Activated CD8-positive, alpha-beta T cell treated with anti-CD3 and anti-CD28 coated beads for 36 hours (primary cell): ENCODE data around the gene SAFB2. TPM values are rescaled to one million over a fixed set of nuclear protein-coding genes. Genes with fewer than 3 reads are reported as not detected.
A peak's percentile ranks its signal among the peaks of the same experiment; 100 is the strongest.

Source experiments
- ATAC-seq: fragments of 200-7000 bp; cut with Tn5 transposase; one replicate; pipeline ENCODE4 v1.10.0; 2021; ENCODE audit warnings: mild to moderate bottlenecking, moderate library complexity
- CTCF ChIA-PET: fragments of 350-600 bp; sonication (Branson Sonifier 250); formaldehyde crosslinking; loops from one replicate; lab custom pipeline; 2021; ENCODE audit warnings: antibody characterized with exemption; lab: Charles Lee
- POLR2A ChIA-PET: fragments of 350-600 bp; sonication (Branson Sonifier 250); formaldehyde crosslinking; loops from one replicate; lab custom pipeline; 2021; ENCODE audit warnings: antibody characterized with exemption; lab: Charles Lee
- DNase-seq: peaks from one replicate; pipeline ENCODE4 v3.0.0-alpha.2; 2020
- H3K27ac Mint-ChIP-seq: one replicate; pipeline ENCODE4 v1.8.0; 2021; ENCODE audit warnings: mild to moderate bottlenecking, mixed read lengths
- H3K27me3 Mint-ChIP-seq: one replicate; pipeline ENCODE4 v1.8.0; 2021; ENCODE audit warnings: mixed read lengths
- H3K36me3 Mint-ChIP-seq: one replicate; pipeline ENCODE4 v1.8.0; 2021; ENCODE audit warnings: low read depth, mixed read lengths
- H3K4me1 Mint-ChIP-seq: one replicate; pipeline ENCODE4 v1.8.0; 2021; ENCODE audit warnings: low read depth, mixed read lengths
- H3K4me3 Mint-ChIP-seq: one replicate; pipeline ENCODE4 v1.8.0; 2021; ENCODE audit warnings: mild to moderate bottlenecking, moderate library complexity, mixed read lengths
- H3K9me3 Mint-ChIP-seq: one replicate; pipeline ENCODE4 v1.8.0; 2021; ENCODE audit warnings: mixed read lengths
- intact Hi-C: fragments of 100-400 bp; cut with micrococcal nuclease; formaldehyde crosslinking; loops from one replicate; pipeline ENCODE4 v1.10.0; 2022
- total RNA-seq, 2 experiments: library from RNA; stranded (reverse); gene quantifications; one replicate each; pipeline ENCODE4 v1.2.3, GENCODE V29; 2021
- TF ChIP-seq, protein P1 (sequence below): fragments of 200-600 bp; IDR thresholded peaks from one replicate; pipeline ENCODE4 v1.8.0; 2022; ENCODE audit warnings: antibody characterized with exemption, mild to moderate bottlenecking

SAFB2 gene
- total RNA-seq = 10 to 100 TPM; 70.8 to 78.0 TPM

DNA sequence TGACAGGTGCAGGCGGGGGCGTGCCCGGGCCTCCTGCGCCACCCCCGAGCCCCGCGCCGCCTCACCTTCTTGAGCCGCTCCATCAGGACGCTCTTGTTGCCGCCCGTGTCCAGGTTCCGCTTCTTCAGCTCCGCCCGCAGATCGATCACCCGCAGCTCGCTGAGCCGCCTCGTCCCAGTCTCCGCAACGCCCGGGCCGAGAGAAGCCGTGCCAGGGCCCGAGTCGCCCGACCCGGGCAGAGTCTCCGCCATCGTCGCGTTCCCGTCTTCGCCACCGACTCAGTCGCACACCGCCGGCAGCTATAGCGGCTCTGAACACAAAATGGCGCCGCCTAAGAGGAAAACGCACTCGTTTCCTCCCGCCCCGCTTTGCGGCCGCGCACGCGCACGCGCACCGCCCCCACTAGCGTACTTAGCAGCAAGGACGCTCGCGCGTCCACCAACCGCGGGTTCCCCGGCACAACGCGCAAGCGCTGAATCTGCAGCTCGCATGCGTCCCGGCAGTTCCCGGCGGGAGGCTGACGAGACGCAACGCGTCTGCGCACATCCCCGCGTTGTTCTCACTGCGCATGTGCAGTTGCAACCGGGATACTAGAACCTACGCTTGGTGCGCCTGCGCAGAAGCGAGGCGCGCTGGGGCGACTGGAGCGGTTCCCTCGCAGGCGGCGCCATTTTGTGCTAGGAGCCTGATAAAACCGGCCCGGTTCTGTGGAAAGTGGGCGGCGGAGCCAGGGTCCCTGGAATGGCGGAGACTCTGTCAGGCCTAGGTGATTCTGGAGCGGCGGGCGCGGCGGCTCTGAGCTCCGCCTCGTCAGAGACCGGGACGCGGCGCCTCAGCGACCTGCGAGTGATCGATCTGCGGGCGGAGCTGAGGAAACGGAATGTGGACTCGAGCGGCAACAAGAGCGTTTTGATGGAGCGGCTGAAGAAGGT is at the start of gene SAFB2, which contains the start of gene SAFB:
TSS of gene SAFB2 (minus strand) at position 312 of the 932 bp plus-strand sequence. CDS start at position 251, 61 bp downstream.
TSS of gene SAFB (plus strand) at position 619 of the 932 bp plus-strand sequence. CDS start at position 742, 123 bp downstream.
- intact Hi-C loops = loop anchor here (5.0 kb wide), 1 partner anchor 60 kb away; the partner anchor contains the start of genes HSD11B1L and MICOS13
- ATAC-seq (peak; percentile 93), DNase-seq (peak; percentile 99)
- peak within 1 kb of the TSS; percentile 100 for H3K4me3 Mint-ChIP-seq
- H3K9me3 Mint-ChIP-seq = no peaks in the 10 kb centered on the region
- CTCF ChIA-PET = interaction anchor here (1.4 to 4.2 kb wide), 3 partner anchors 65 to 814 kb away, joined by 3 to 32 read pairs (median 5); partner anchors contain the start of genes CATSPERD, LONP1 and RPL36
- peaks cover 70% of the 10 kb centered on the region for H3K36me3 Mint-ChIP-seq
- H3K27ac Mint-ChIP-seq = peak within 1 kb of the TSS; percentile 100
- peaks cover 64% of the 10 kb centered on the region for H3K4me1 Mint-ChIP-seq
- POLR2A ChIA-PET = interaction anchor here (0.6 to 5.7 kb wide), 19 partner anchors 10 to 832 kb away, joined by 3 to 17 read pairs (median 5); partner anchors contain the start of genes RPL36 and VMAC
- TF ChIP-seq, protein P1, sequence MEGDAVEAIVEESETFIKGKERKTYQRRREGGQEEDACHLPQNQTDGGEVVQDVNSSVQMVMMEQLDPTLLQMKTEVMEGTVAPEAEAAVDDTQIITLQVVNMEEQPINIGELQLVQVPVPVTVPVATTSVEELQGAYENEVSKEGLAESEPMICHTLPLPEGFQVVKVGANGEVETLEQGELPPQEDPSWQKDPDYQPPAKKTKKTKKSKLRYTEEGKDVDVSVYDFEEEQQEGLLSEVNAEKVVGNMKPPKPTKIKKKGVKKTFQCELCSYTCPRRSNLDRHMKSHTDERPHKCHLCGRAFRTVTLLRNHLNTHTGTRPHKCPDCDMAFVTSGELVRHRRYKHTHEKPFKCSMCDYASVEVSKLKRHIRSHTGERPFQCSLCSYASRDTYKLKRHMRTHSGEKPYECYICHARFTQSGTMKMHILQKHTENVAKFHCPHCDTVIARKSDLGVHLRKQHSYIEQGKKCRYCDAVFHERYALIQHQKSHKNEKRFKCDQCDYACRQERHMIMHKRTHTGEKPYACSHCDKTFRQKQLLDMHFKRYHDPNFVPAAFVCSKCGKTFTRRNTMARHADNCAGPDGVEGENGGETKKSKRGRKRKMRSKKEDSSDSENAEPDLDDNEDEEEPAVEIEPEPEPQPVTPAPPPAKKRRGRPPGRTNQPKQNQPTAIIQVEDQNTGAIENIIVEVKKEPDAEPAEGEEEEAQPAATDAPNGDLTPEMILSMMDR = no peak
- H3K27me3 Mint-ChIP-seq = no peaks in the 10 kb centered on the region

DNA sequence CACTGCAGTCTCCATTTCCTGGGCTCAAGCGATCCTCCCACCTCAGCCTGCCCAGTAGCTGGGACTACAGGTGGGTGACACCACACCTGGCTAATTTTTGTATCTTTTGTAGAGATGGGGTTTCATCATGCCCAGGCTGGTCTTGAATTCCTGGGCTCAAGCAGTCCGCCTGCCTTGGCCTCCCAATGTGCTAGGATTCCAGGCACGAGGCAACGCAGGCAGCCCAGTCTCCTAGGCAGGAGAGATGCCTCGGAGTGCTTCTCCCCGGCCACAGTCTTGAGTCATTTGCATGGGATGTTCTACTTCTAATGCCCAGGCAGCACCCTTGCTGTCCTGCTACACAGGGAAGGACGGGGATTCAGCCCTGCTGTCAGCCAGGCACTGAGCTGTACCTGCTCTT is 49.0 kb upstream of the SAFB2 start:
- ChIA-PET POLR2A (interaction anchor here (1.0 to 1.9 kb wide), 4 partner anchors 8 to 38 kb away, joined by 3 to 5 read pairs (median 4); partner anchors contain the start of gene RPL36), CTCF (interaction anchor here (0.9 kb wide), 1 partner anchor 79 kb away, joined by 3 read pairs; no protein-coding TSS in a partner anchor)
- Mint-ChIP-seq H3K27me3 (no peaks in the 10 kb centered on the region), H3K27ac (no peak overlapping the region), H3K4me1 (no peaks in the 10 kb centered on the region), H3K4me3 (no peak overlapping the region), H3K9me3 (no peaks in the 10 kb centered on the region), H3K36me3 (peaks cover 39% of the 10 kb centered on the region)
- ATAC-seq (no peak), DNase-seq (no peak)
- TF ChIP-seq, protein P1 = no peak
- intact Hi-C loops = no loop called here

DNA sequence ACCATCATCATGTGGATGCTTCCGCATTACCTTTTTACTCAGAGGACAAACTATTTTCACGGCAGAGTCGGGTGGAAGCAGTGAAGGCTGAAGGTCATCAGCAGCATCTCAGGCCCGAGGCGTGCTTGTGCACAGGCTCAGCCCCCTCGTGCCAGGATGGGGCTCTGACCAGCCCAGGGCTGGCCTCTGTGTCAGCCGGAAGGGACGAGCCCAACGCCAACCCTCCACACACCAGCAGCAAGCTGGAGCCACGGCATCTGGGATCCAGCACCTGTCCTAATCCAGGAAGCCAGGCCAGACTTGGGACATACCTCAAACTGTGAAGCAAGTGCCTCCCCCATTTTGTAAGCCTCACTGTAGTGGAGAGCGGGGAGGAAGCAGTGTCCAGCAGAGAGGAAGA is 46.6 kb upstream of the SAFB2 start:
- Mint-ChIP-seq H3K4me1 (peaks cover 6% of the 10 kb centered on the region), H3K9me3 (no peaks in the 10 kb centered on the region), H3K27me3 (no peaks in the 10 kb centered on the region), H3K27ac (no peak overlapping the region), H3K36me3 (peaks cover 59% of the 10 kb centered on the region), H3K4me3 (no peak overlapping the region)
- TF ChIP-seq, protein P1 = no peak
- ChIA-PET POLR2A (interaction anchor here (1.4 kb wide), 1 partner anchor 22 kb away, joined by 4 read pairs; no protein-coding TSS in a partner anchor), CTCF (interaction anchor here (1.0 kb wide), 1 partner anchor 18 kb away, joined by 3 read pairs; no protein-coding TSS in a partner anchor)
- DNase-seq (no peak), ATAC-seq (no peak)
- intact Hi-C loops = no loop called here

DNA sequence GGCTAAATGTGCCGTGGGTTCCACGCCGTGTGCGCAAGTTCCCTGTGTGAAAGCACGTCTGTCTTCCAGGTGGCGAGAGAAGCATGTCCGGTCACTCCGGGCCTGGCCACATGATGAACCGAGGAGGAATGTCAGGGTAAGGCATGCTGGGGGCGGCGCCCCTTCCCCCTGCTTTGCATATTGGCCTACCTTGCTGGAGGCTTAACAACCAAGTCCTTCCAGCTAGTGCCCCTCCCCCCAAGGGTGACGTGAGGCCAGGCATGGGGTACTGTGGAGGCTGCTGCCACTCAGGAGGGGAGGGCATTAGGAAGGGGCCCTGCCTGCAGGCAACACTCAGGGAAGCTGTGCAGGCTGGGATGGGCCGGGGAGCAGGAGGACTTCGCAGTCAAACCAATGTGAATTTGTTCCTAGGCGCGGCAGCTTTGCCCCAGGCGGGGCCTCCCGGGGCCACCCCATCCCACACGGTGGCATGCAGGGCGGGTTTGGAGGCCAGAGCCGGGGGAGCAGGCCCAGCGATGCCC is 45.2 kb upstream of the SAFB2 start:
- Mint-ChIP-seq H3K9me3 (no peaks in the 10 kb centered on the region), H3K36me3 (peaks cover 60% of the 10 kb centered on the region), H3K4me1 (peaks cover 6% of the 10 kb centered on the region), H3K27me3 (no peaks in the 10 kb centered on the region), H3K4me3 (no peak overlapping the region), H3K27ac (no peak overlapping the region)
- DNase-seq (no peak), ATAC-seq (no peak)
- ChIA-PET POLR2A (interaction anchor here (0.6 kb wide), 1 partner anchor 468 kb away, joined by 3 read pairs; the partner anchor contains the start of gene ACSBG2), CTCF (no interaction called here)
- intact Hi-C loops = no loop called here
- TF ChIP-seq, protein P1 = no peak
